Kidney (tissue), 14 donors: Measurements from ENCODE around the gene SLC9A6. TPM values are rescaled to one million over a fixed set of nuclear protein-coding genes. Genes with fewer than 3 reads are reported as not detected.
A peak's percentile ranks its signal among the peaks of the same experiment; 100 is the strongest.

ENCODE experiments used
- DNase-seq, 5 donors: peaks; one replicate each; pipeline ENCODE4 v3.0.0-alpha.2; 2013 to 2020
- FAIRE-seq: peaks from 2 replicates; lab custom pipeline; 2012; peaks lifted over from hg19 to GRCh38; lab: Jason Lieb, UNC
- H3K27ac ChIP-seq, 2 donors: one replicate each; pipeline ENCODE4 v1.7.0; 2013; ENCODE audit warnings: low read depth in 2 of 2, low read length in 2 of 2, inconsistent platforms in 1 of 2
- H3K27me3 ChIP-seq: one replicate; pipeline ENCODE4 v1.7.1; 2013; ENCODE audit warnings: low read length, inconsistent platforms; ENCODE audit not compliant: control insufficient read depth, insufficient read depth
- H3K36me3 ChIP-seq, 3 donors: one replicate each; pipeline versions ENCODE4 v1.7.0 to v1.7.1; 2013; ENCODE audit warnings: low read length in 3 of 3, control low read depth in 1 of 3, inconsistent platforms in 1 of 3; ENCODE audit not compliant: insufficient read depth in 3 of 3, control insufficient read depth in 2 of 3
- H3K4me1 ChIP-seq, 3 donors: one replicate each; pipeline versions ENCODE4 v1.7.0 to v1.7.1; 2013; ENCODE audit warnings: low read length in 3 of 3, inconsistent platforms in 1 of 3, low read depth in 1 of 3; ENCODE audit not compliant: control insufficient read depth in 2 of 3, insufficient read depth in 2 of 3
- H3K4me3 ChIP-seq, 3 donors: one replicate each; pipeline versions ENCODE4 v1.7.0 to v1.8.1; 2013; ENCODE audit warnings: low read length in 3 of 3, control low read depth in 1 of 3, inconsistent platforms in 1 of 3
- H3K9ac ChIP-seq, 3 donors: one replicate each; pipeline versions ENCODE4 v1.7.0 to v1.7.1; 2013; ENCODE audit warnings: low read length in 3 of 3, control low read depth in 1 of 3, inconsistent platforms in 1 of 3
- H3K9me3 ChIP-seq, 3 donors: one replicate each; pipeline versions ENCODE4 v1.7.0 to v1.7.1; 2013; ENCODE audit warnings: low read length in 3 of 3, control low read depth in 1 of 3, inconsistent platforms in 1 of 3; ENCODE audit not compliant: control insufficient read depth in 2 of 3, insufficient read depth in 1 of 3
- CTCF ChIP-seq: IDR thresholded peaks from 3 replicates; pipeline ENCODE4 v1.5.1; 2012; ENCODE audit warnings: mild to moderate bottlenecking, moderate library complexity, borderline replicate concordance; ENCODE audit not compliant: insufficient read depth; ENCODE audit errors: extremely low read depth
- intact Hi-C: fragments of 100-400 bp; cut with DNase I; formaldehyde crosslinking; loops from one replicate; pipeline ENCODE4 v1.11.1; 2022
- polyA plus RNA-seq: library from polyadenylated mRNA; stranded (reverse); fragments of 350-450 nt; fragmentation: Illumina TruSeq; extraction: RNeasy Lipid Tissue Mini Kit (QIAGEN cat#74804); gene quantifications from one replicate; pipeline ENCODE4 v1.2.3, GENCODE V29; 2014; ENCODE audit warnings: low read depth, low replicate concordance; ENCODE audit not compliant: insufficient read depth
- total RNA-seq: library from RNA; stranded (reverse); fragmentation: NEBNext Ultra II Directional; extraction: Animal tissue kit (Norgen Biotek cat#: 25700); gene quantifications from one replicate; pipeline ENCODE4 v1.2.1, GENCODE V29; 2021
- donor health status: control.
- donor health status: control.
- donor health status: control.
- donor health status: control.
- donor health status: control.
- donor health status: DM: yes; HTN: yes; CAD: no.
- donor health status: Normal renal cell carcinoma (clear cell type).

Gene SLC9A6
- total and polyA plus RNA-seq, 2 donors from 2014 or later: 7.2 to 14.1 TPM

DNA sequence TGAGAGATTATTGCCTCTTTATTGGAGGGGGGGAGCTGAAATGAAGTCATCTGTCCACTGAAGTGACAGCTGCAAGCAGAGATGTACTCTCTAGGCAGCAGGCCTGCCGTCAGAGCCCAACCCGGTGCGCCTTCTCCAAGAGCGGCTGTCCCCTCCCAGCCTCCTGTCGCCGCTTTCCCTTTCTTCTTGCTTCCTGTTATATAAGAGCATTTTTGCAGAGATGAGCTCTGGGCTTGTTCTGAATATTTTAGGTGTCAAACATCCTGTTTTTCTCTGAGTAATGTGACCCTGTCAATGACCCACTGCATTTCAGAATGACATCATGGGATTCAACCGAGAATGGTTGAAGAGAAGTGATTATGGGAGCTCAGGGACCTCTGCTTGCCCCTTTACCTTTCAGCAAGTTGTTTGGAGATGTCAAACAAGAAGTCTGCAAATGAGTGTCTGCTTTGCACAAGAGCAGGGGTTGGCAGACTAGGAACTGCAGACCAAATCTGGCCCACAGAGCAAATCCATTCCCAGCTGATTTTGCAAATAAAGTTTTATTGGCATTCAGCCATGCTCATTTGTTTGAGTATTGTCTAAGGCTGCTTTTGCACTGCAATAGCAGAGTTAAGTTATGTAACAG is 79.9 kb downstream of the SLC9A6 start:
- no peaks in the 10 kb centered on the region for H3K36me3 ChIP-seq
- TF ChIP-seq CTCF: no peak
- no peak overlapping the region for H3K27ac ChIP-seq
- H3K4me1 ChIP-seq: no peaks in the 10 kb centered on the region
- no peaks in the 10 kb centered on the region for H3K9me3 ChIP-seq
- no peak overlapping the region for H3K4me3 ChIP-seq
- peak in 4 of 5 donors; percentile 14 to 60 (median 28) for DNase-seq
- no peak for FAIRE-seq
- no peak overlapping the region for H3K9ac ChIP-seq
- intact Hi-C loops: no loop called here
- peaks cover 2% of the 10 kb centered on the region for H3K27me3 ChIP-seq

DNA sequence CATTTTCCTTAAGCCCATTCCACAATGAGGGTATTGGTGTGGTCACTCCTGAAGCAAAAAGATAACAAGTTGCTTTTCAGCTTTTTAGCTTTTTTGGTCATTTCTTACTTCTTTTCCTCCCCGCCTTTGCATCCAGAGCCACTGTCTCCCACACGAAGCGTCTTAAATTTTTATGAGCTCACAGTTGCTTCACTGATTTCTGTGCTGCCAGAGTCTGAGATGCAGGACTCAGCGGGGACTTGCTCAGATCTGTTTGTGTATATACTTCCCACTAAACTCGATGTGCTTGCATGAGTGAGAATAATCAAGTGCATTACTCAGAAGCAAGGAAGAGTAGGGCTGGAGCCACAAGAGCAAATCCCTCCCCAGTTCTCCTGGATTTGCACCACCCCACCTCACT is 81.9 kb downstream of the SLC9A6 start:
- Histone ChIP-seq H3K27me3 (peaks cover 2% of the 10 kb centered on the region), H3K27ac (no peak overlapping the region), H3K9ac (no peak overlapping the region), H3K4me1 (no peaks in the 10 kb centered on the region), H3K36me3 (no peaks in the 10 kb centered on the region), H3K4me3 (no peak overlapping the region), H3K9me3 (no peaks in the 10 kb centered on the region)
- FAIRE-seq: no peak
- intact Hi-C loops: no loop called here
- TF ChIP-seq CTCF: no peak
- no peak for DNase-seq

DNA sequence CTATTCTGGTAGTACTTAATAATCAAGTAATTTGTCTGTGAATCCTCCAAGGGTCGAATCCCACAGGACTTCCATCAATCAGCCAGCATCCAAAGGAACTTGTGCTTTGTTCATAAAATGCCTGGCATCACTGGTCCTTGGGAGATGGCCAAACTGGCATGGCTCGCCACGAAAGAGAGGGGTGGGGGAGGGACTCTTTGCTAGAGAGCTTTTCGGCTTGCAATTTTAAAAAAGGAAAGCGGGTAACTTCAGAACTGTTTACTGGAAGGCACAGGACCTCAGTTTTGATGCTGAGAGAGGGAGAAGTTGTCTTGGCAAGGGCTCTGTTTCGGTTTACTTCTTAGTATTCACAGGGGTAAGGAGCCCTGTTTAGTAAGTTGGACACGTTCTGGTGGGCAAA is 82.7 kb downstream of the SLC9A6 start:
- Histone ChIP-seq H3K4me3 (no peak overlapping the region), H3K9ac (no peak overlapping the region), H3K27me3 (peaks cover 2% of the 10 kb centered on the region), H3K9me3 (no peaks in the 10 kb centered on the region), H3K36me3 (no peaks in the 10 kb centered on the region), H3K27ac (no peak overlapping the region), H3K4me1 (no peaks in the 10 kb centered on the region)
- FAIRE-seq: no peak
- no peak for DNase-seq
- intact Hi-C loops: no loop called here
- no peak for TF ChIP-seq CTCF

- H3K9ac ChIP-seq: no peak overlapping the region
- peaks cover 2% of the 10 kb centered on the region for H3K27me3 ChIP-seq
- TF ChIP-seq CTCF: no peak
- intact Hi-C loops: no loop called here
- H3K4me3 ChIP-seq: no peak overlapping the region
- no peak overlapping the region for H3K27ac ChIP-seq
- H3K4me1 ChIP-seq: no peaks in the 10 kb centered on the region
- DNase-seq (no peak), FAIRE-seq (no peak)
- no peaks in the 10 kb centered on the region for H3K36me3 ChIP-seq
- H3K9me3 ChIP-seq: no peaks in the 10 kb centered on the region
Observed at GRCh38 chrX:136076942-136077341, 91.7 kb downstream of the SLC9A6 start.
